Activated T-cell treated with anti-CD3 and anti-CD28 coated beads, Interleukin-2, amount 50 U/mL, for 1 hour (primary cell): ENCODE measurements around the gene PTPRN2.
"Not testable (repeated sequence)": the region's sequence is repeated elsewhere in the genome, so short reads cannot be mapped to it uniquely, and the experiment has no call there.

Experiments
- DNase-seq: peaks from one replicate; pipeline ENCODE4 v3.0.0-alpha.2; 2020

The PTPRN2 gene

GRCh38 chr7:158411232-158411950 lies 176.2 kb downstream of the PTPRN2 start:
- DNase-seq, result no peak

- no peak for DNase-seq
These were observed 176.9 kb downstream of the PTPRN2 start for GRCh38 chr7:158410720-158411119.

- no peak for DNase-seq
These were observed 177.8 kb downstream of the PTPRN2 start for GRCh38 chr7:158409816-158410330.

- DNase-seq, result no peak
These were observed 178.5 kb downstream of the PTPRN2 start for GRCh38 chr7:158409120-158409519.

- no peak for DNase-seq
These were observed 179.2 kb downstream of the PTPRN2 start for GRCh38 chr7:158408318-158408920.

GRCh38 chr7:158407581-158408317 lies 179.9 kb downstream of the PTPRN2 start:
- no peak for DNase-seq

- DNase-seq, result no peak
These were observed 180.8 kb downstream of the PTPRN2 start for GRCh38 chr7:158406801-158407200.

GRCh38 chr7:158406364-158406763 lies 181.3 kb downstream of the PTPRN2 start:
- no peak for DNase-seq

GRCh38 chr7:158405771-158406170 lies 181.9 kb downstream of the PTPRN2 start:
- not testable (repeated sequence) for DNase-seq

- DNase-seq, result no peak
These were observed 182.3 kb downstream of the PTPRN2 start for GRCh38 chr7:158405324-158405723.

- DNase-seq, result no peak
These were observed 183.4 kb downstream of the PTPRN2 start for GRCh38 chr7:158404031-158404761.

- DNase-seq, result no peak
These were observed 184.4 kb downstream of the PTPRN2 start for GRCh38 chr7:158403013-158403821.

- no peak for DNase-seq
These were observed 185.2 kb downstream of the PTPRN2 start for GRCh38 chr7:158402471-158402870.

GRCh38 chr7:158401826-158402225 lies 185.8 kb downstream of the PTPRN2 start:
- no peak for DNase-seq

- DNase-seq, result no peak
These were observed 186.3 kb downstream of the PTPRN2 start for GRCh38 chr7:158401295-158401694.

GRCh38 chr7:158400601-158401225 lies 186.9 kb downstream of the PTPRN2 start:
- DNase-seq, result no peak

- no peak for DNase-seq
These were observed 187.9 kb downstream of the PTPRN2 start for GRCh38 chr7:158399762-158400161.

- no peak for DNase-seq
These were observed 188.9 kb downstream of the PTPRN2 start for GRCh38 chr7:158398750-158399149.

- DNase-seq, result no peak
These were observed 189.7 kb downstream of the PTPRN2 start for GRCh38 chr7:158397885-158398284.

- DNase-seq, result no peak
These were observed 190.4 kb downstream of the PTPRN2 start for GRCh38 chr7:158396982-158397862.
